ENCODE data around the gene HOMER3.

DNA sequence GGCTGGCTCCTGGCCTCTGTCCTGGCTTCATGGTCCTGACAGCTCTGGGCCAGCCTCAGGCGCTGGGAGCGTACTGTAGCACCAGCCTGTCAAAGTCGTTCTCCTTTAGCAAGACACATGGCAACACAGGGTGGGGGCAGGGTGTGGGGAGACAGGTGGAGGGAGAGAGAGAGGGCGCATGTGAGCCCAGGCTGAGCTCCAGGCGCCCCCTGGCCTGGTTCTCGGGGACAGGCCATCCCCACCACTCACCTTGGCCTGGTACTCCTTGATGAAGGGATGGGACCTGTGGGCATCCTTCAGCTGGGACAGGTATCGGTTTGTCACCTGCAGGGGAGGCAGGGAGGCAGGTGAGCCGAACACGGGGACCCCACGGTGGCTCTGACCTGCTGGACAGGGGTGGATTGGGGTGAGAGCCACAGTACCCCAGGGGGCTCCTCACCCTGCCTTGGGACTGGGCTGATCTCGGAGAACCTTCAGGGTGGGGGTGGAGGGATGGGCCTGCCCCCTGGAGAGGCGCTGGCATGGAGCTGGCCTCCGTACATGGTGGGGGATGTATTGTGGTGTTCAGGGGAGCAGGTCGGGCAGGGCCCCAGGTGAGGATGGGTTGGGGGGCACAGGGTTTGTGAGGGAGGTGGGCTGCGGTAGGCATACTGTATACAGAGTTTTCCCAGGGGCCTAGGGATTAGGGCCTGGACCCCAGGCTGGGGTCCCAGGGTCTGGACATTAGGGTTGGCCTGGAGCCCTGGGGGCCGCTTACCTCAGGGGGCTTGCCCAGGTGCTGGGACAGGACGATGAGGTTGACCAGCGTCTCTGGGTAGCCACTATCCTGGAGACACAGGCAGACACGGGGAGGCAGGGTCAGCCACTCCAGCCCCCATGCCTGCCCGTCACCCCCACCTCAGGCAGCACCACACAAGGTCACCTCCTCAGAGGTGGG lies 41.1 kb downstream of the HOMER3 start:
- no peak for TF ChIP-seq EZH2 (IDR thresholded peaks at IDR 0.05; ENCODE audit: borderline replicate concordance, low read length)
- TF ChIP-seq, protein P1, sequence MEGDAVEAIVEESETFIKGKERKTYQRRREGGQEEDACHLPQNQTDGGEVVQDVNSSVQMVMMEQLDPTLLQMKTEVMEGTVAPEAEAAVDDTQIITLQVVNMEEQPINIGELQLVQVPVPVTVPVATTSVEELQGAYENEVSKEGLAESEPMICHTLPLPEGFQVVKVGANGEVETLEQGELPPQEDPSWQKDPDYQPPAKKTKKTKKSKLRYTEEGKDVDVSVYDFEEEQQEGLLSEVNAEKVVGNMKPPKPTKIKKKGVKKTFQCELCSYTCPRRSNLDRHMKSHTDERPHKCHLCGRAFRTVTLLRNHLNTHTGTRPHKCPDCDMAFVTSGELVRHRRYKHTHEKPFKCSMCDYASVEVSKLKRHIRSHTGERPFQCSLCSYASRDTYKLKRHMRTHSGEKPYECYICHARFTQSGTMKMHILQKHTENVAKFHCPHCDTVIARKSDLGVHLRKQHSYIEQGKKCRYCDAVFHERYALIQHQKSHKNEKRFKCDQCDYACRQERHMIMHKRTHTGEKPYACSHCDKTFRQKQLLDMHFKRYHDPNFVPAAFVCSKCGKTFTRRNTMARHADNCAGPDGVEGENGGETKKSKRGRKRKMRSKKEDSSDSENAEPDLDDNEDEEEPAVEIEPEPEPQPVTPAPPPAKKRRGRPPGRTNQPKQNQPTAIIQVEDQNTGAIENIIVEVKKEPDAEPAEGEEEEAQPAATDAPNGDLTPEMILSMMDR (IDR thresholded peaks at IDR 0.05; ENCODE audit: low read length): no peak

All from OCI-LY1 (cell line).